Dedifferentiated amniotic fluid mesenchymal stem cell (primary cell): ENCODE results near the gene ROS1.

Experiments used
- DNase-seq: peaks from one replicate; pipeline ENCODE4 v3.0.0-alpha.2; 2016; ENCODE audit errors: extremely low spot score

The ROS1 gene

DNA sequence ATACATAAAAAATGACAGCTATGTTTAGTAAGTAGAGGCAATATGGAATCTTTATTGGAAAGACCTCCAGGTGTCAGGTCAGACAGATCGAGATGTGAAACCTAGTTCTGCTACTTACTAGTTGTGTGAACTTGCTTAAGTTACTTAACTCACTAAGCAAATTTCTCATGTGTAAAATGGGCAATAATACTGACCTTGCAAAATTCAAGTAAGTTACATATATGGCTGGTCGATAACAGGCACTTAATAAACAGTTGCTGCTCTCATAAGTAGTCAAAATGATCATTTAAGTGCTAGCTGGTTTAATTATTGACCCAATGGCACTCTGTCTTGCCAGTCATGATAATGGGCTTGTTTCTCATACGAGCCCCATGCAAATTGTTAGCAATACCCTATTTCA is 114.4 kb downstream of the ROS1 start:
- no peak for DNase-seq

DNA sequence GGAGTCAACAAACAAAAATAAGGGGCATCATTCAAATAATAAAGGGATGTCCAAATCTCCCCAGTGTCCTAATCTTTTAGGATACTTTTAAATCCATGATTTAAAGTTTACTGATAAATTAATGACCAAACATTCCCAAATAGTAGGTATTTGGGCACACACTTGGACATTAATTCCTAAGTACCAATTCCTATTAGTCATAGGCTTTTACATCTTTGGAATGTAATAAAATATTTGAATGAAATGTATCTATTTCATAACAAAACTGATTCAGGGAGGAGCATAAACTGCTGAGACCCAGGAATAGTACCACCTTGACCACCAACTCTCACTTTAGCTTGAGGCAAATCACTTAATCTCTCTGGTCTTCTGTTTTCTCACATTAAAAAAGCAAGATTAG is 116.1 kb downstream of the ROS1 start:
- DNase-seq: no peak

- DNase-seq: no peak
Observed at GRCh38 chr6:117309069-117309468, 116.7 kb downstream of the ROS1 start.

GRCh38 chr6:117307655-117308054 is 118.1 kb downstream of the ROS1 start:
- DNase-seq: no peak

- DNase-seq: no peak
Observed at GRCh38 chr6:117306227-117306790, 119.4 kb downstream of the ROS1 start.

GRCh38 chr6:117304446-117304845 is 121.3 kb downstream of the ROS1 start:
- DNase-seq: no peak

DNA sequence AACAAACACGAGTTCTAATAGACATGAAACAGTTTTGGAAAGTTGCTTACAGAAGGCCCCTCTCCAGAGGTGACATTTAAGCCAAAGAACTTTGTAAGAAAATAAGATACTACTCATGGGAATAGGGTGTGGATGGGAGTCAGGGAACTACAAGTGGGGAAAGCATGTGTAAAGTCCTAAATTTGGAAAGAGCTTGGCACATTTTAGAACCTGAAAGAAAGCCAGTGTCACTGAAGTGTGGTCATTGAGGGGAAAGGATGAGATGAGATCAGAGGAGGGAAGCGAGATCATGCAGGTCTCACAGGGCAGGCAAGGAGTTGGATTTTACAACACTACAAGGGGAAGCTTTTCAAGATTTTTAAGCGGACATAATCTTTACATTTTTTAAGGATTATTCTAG is 122.4 kb downstream of the ROS1 start:
- DNase-seq: no peak

GRCh38 chr6:117298941-117299340 is 126.8 kb downstream of the ROS1 start:
- DNase-seq: no peak

- DNase-seq: no peak
Observed at GRCh38 chr6:117290173-117290846, 135.4 kb downstream of the ROS1 start.

DNA sequence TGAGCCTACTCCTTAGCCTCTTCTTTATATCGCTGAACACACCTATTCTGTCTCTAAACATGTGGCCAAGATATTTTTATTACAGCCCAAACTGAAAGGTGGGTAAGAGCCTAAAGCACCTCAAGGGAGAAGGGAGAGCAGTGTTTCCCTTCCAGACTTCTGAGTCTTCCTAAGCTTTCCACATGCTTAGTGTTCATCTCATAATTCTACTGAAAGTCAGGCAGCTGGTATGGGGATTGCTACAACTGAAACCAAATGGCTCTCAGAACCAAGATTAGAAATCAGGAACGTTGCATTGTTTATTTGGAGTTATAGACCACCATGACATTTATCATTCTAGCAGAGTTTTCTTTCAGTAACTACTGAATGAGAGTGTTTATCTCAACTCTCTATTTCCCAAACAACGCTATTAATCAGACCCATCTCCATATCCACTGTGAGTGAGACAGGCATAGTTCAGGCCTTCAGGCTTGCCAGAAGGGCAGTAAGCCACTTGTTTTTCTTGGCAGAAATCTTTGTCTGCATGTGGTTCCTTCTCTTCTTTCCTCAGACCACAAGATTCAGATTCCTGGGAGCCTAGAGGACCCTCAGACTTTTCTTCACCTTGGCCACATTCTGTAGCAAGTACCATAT is 137.5 kb downstream of the ROS1 start:
- no peak for DNase-seq

DNA sequence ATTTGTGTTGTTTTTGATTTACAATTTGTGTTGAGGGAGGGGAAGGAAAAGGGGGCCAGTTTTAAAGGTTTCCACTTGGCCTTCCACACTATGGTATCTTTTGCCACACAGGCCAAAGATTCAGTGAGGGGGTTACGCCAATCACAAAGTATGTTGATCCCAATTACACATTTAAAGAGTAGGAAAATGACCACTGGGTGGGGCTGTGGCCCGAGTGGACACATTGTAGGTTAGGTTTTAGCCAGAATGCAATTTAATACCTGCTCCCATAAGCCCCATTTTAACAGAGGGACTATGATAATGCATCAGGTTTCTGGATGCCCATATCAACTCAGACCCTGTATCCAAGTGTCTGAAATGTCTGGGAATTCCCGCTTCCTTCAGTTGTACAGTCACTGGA is 144.8 kb downstream of the ROS1 start:
- DNase-seq: no peak

DNA sequence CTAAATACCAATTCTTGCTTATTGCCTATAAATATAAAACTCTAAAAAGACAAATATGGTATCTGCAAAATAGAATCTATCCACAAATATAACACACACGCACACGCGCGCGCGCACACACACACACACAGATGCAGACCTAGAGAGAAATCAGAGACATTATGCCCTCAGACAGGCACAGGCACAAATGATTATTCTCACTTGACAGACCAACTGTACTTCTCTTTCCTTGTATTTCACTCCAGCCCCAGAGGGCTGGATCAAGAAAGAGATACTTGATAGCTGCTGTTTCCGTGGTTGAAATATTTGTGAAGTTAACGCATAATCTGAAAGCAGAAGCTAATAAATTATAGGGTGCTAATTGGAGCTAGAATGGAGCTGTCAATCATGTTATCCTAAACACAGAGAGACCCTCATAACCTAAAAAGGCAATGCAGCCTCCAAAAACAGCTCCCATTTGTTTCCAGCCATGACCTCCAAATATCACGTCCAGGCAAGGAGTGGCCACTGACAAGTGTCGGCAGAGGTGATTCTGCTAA is 148.9 kb downstream of the ROS1 start:
- DNase-seq: no peak

DNA sequence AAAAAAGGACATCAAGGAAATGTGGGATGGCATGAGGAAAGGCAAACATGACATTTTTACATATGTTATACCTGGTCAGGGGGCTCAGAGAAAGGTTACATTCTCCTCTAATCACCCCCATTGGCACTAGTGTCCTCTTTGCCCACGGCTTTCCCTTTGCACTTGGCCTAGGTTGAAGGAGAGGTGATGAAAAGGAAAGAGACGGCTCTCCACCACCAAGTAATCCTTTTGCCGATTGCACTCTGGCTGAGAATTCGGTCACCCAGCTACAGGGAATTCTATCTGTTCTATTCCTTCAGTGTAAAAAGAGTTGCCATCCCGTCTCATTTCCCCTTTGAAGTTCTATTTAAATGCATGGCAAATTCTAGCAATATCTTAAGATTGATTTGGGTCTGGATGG is 150.0 kb downstream of the ROS1 start:
- no peak for DNase-seq

- DNase-seq: no peak
Observed at GRCh38 chr6:117275205-117275604, 150.5 kb downstream of the ROS1 start.

DNA sequence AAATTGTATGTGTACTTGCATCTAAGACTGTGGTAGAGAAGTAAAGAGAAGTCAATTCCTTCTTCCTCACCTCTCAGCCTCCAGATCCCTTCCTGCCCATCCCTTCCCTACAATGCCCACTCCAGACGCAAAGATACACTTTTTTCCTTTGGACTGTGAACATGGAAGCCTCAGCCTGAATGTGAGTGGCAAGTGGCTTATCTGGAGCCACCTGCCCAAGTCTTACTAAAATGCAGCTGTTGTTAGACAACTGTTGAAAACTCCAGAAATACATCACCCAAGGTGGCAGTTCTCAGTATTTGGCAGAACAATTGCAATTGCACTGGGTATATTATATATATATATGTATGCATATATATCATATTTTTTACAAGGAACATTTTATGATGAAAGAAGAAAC is 152.9 kb downstream of the ROS1 start:
- no peak for DNase-seq

DNA sequence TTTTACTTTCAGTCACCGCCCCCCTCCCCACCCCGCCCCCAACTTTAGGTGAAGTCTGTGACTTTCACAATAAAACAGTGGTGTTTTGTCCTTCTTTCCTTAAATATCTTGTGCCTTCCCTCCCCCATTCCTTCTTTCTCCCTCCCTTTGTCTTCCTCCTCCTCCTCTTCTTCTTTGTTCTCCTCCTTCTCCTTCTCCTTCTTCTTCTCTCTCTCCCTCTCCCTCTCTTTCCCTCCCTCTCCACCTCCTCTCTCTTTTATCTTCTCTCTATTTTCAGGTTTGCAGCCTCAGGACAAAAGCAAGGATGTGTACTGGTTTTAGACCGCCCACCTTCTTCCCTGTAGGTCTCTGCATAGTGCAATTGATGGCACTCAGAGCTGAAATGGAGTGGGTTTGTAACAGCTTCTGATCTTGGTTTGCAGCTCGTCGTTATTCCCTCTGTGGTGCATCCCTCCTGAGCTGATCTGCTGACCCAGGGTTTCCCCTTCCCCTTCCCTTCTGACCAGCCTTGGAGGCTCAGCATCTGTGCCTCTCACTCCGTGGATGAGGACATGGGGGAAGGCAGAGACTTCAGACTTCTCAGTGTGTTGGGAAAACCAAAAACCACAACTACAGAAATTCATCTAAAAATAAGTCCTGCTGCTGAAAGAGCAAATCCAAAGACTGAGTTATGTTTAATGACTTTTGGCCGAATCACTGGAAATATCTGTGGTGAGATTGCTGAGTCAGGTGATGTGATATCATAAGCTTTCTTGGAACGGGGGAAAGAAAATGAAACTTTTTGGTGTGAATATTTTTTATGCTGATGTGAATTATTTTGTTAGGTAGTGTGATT is 153.5 kb downstream of the ROS1 start:
- DNase-seq: no peak

DNA sequence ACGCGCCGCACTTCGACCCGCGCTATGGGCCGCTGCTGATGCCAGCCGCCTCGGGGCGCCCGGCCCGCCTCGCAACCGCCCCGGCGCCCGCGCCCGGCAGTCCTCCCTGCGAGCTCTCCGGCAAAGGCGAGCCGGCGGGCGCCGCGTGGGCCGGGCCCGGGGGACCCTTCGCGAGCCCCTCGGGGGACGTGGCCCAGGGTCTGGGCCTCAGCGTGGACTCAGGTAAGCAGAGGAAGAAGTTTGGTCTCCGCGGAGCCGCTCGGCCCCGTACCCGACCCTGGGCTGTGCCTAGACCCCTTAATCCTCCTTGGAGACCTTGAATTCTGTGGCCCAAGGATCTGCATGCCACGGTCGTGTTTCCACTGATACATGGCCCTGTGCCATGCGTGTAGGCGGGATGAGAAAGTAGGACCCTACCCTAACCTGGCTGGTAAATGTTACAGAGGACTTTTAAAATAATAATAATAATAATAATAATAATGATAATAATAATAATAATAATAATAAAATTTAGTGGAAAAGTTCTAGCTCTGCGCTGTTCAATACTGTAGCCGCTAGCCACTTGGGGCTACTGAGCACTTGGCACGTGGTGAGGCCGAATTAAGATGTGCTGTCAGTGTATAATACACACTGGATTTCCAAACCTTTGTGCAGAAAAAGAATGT is 154.8 kb downstream of the ROS1 start:
- no peak for DNase-seq

DNA sequence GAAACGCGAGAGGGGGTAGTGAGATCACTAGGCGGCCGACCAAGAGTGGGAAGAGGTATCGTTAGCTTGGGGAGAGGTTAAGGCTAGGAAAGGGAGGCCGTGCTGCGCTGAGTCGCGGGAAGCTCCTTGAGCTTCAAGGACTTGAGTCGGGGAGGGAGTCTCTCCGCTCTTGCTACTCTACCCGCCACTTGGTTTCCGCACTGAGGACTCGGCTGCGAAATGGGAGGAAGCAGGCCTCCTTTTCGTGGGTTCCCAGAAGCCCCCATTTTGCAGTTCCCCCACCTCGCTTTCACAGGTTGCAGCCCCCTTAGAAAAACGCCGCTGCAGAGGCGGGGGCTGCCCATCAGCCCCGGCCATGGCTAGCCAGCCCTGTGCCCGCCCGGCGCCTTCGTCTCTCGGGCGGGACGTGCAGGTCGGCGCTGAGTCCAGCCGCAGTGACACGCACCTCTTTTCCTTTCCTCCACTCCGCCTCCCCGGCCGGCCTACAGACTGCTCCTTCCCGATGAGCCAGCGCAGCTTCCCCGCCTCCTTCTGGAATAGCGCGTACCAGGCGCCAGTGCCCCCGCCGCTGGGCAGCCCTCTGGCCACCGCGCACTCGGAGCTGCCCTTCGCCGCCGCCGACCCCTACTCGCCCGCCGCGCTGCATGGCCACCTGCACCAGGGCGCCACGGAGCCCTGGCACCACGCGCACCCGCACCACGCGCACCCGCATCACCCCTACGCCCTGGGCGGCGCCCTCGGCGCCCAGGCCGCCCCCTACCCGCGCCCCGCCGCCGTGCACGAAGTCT is 155.5 kb downstream of the ROS1 start:
- DNase-seq: no peak

DNA sequence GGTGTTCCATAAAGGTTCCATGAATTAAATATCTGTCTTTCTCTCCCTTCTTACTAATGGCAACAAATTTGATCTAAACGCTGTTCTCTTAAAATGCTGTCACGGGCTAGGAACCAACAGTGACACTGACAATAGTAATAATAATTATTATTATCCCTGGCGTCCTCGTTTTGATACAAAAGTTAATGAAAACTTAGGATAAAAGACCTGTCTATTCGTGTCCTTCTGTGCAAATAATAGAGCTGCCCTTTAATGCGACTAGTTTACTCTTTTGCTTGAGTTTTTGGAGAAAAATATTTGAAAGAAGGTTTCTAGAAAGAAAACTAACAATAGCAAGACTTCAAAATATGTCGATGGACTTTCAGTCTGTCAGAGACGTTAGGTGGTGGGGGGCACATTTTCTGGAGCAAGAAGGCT is 156.1 kb downstream of the ROS1 start:
- no peak for DNase-seq

- DNase-seq: no peak
Observed at GRCh38 chr6:117268924-117269323, 156.8 kb downstream of the ROS1 start.
